Measurements from ENCODE around the gene CCT6A.
"Not testable (repeated sequence)": the region's sequence is repeated elsewhere in the genome, so short reads cannot be mapped to it uniquely, and the experiment has no call there.

CCT6A gene

GRCh38 chr7:56051339-56052191, at the start of gene CCT6A, which contains the start of gene PSPH:
Gene CCT6A, plus strand, starts transcription at chr7:56051765. Its CDS starts 84 bp downstream, at chr7:56051849.
Gene PSPH, minus strand, starts transcription at chr7:56051444. Its CDS starts 30,232 bp downstream, at chr7:56021212.
- DNase-seq (ENCODE audit: low spot score), result peak; percentile 93

GRCh38 chr7:56003749-56004148, 47.8 kb upstream of the CCT6A start:
- DNase-seq (ENCODE audit: low spot score), result no peak

- no peak for DNase-seq (ENCODE audit: low spot score)
Measured at GRCh38 chr7:56007167-56007652, 44.4 kb upstream of the CCT6A start.

GRCh38 chr7:56007891-56008290, 43.7 kb upstream of the CCT6A start:
- DNase-seq (ENCODE audit: low spot score), result no peak

- DNase-seq (ENCODE audit: low spot score), result no peak
Measured at GRCh38 chr7:56009695-56010094, 41.9 kb upstream of the CCT6A start.

GRCh38 chr7:56017015-56017414, 34.5 kb upstream of the CCT6A start:
- DNase-seq (ENCODE audit: low spot score), result not testable (repeated sequence)

- DNase-seq (ENCODE audit: low spot score), result no peak
Measured at GRCh38 chr7:56019501-56019900, 32.1 kb upstream of the CCT6A start.

- DNase-seq (ENCODE audit: low spot score), result no peak
Measured at GRCh38 chr7:56023500-56023899, 28.1 kb upstream of the CCT6A start.

- DNase-seq (ENCODE audit: low spot score), result no peak
Measured at GRCh38 chr7:56026538-56026937, 25.0 kb upstream of the CCT6A start.

- no peak for DNase-seq (ENCODE audit: low spot score)
Measured at GRCh38 chr7:56028942-56029630, 22.5 kb upstream of the CCT6A start.

GRCh38 chr7:56030340-56030739, 21.2 kb upstream of the CCT6A start:
- DNase-seq (ENCODE audit: low spot score), result no peak

- not testable (repeated sequence) for DNase-seq (ENCODE audit: low spot score)
Measured at GRCh38 chr7:56031556-56031955, 20.0 kb upstream of the CCT6A start.

- not testable (repeated sequence) for DNase-seq (ENCODE audit: low spot score)
Measured at GRCh38 chr7:56032578-56032977, 19.0 kb upstream of the CCT6A start.

- no peak for DNase-seq (ENCODE audit: low spot score)
Measured at GRCh38 chr7:56033671-56034432, 17.7 kb upstream of the CCT6A start.

GRCh38 chr7:56040730-56041129, 10.8 kb upstream of the CCT6A start:
- no peak for DNase-seq (ENCODE audit: low spot score)

- DNase-seq (ENCODE audit: low spot score), result not testable (repeated sequence)
Measured at GRCh38 chr7:56045758-56046157, 5.8 kb upstream of the CCT6A start.

- DNase-seq (ENCODE audit: low spot score), result no peak
Measured at GRCh38 chr7:56046721-56047445, 4.7 kb upstream of the CCT6A start.

- peak; percentile 27 for DNase-seq (ENCODE audit: low spot score)
Measured at GRCh38 chr7:56047446-56048116, 4.0 kb upstream of the CCT6A start.

- DNase-seq (ENCODE audit: low spot score), result no peak
Measured at GRCh38 chr7:56048245-56048644, 3.3 kb upstream of the CCT6A start.

GRCh38 chr7:56048763-56049162, 2.8 kb upstream of the CCT6A start:
- DNase-seq (ENCODE audit: low spot score), result not testable (repeated sequence)

- no peak for DNase-seq (ENCODE audit: low spot score)
Measured at GRCh38 chr7:56051053-56051338, 569 bp upstream of the CCT6A start.
